PC-3 (cell line): ENCODE measurements around the gene RND1.

ENCODE experiments used
- CTCF ChIP-seq: fragments of 300-600 bp; sonication (generic); conservative IDR thresholded peaks from 2 replicates; pipeline ENCODE4 v1.5.1; 2017; ENCODE audit warnings: antibody characterized with exemption, low read depth, mild to moderate bottlenecking, low read length
- EZH2 ChIP-seq: fragments of 300-600 bp; sonication (generic); IDR thresholded peaks from one replicate; pipeline ENCODE4 v1.6.1; 2017; ENCODE audit warnings: antibody characterized with exemption, mild to moderate bottlenecking, low read length; ENCODE audit not compliant: unreplicated experiment
- EZH2phosphoT487 ChIP-seq: fragments of 300-600 bp; sonication (generic); IDR thresholded peaks from 2 replicates; pipeline ENCODE4 v1.6.1; 2018; ENCODE audit warnings: mild to moderate bottlenecking, antibody characterized with exemption, low read length, borderline replicate concordance

- TF ChIP-seq CTCF: no peak
- TF ChIP-seq EZH2phosphoT487: no peak
- TF ChIP-seq EZH2: no peak
These were observed 16.6 kb upstream of the RND1 start for GRCh38 chr12:48882315-48882687.
